WI38 (cell line): ENCODE results near the gene VTA1.
"Not testable (repeated sequence)": the region's sequence is repeated elsewhere in the genome, so short reads cannot be mapped to it uniquely, and the experiment has no call there.

Experiments
- H3K4me3 ChIP-seq: 2 replicates; pipeline ENCODE4 v1.5.1; 2011; ENCODE audit warnings: low read depth, mild to moderate bottlenecking, control low read depth, low read length
- CTCF ChIP-seq: IDR thresholded peaks from 2 replicates; pipeline ENCODE4 v1.5.1; 2012; ENCODE audit warnings: low read depth, mild to moderate bottlenecking, control low read depth, low read length

Gene VTA1

GRCh38 chr6:142130814-142131213 is 16.2 kb upstream of the VTA1 start:
- no peak overlapping the region for H3K4me3 ChIP-seq
- TF ChIP-seq CTCF: no peak

GRCh38 chr6:142132625-142133024 is 14.4 kb upstream of the VTA1 start, which contains the start of gene GJE1:
TSS of gene GJE1 (plus strand) at chr6:142132925. CDS start at chr6:142133159, 234 bp downstream.
- TF ChIP-seq CTCF: no peak
- H3K4me3 ChIP-seq: no peak within 1 kb of the TSS

GRCh38 chr6:142138876-142139275 is 8.2 kb upstream of the VTA1 start:
- no peak overlapping the region for H3K4me3 ChIP-seq

GRCh38 chr6:142141531-142141930 is 5.5 kb upstream of the VTA1 start:
- not testable (repeated sequence) for H3K4me3 ChIP-seq

More at GRCh38 chr6:142138876-142139275, 8.2 kb upstream of the VTA1 start:
- no peak for TF ChIP-seq CTCF

- no peak overlapping the region for H3K4me3 ChIP-seq
Observed at GRCh38 chr6:142152746-142153145, 5.7 kb downstream of the VTA1 start.

GRCh38 chr6:142153196-142153595 is 6.1 kb downstream of the VTA1 start:
- no peak for TF ChIP-seq CTCF
- H3K4me3 ChIP-seq: no peak overlapping the region

More at GRCh38 chr6:142152746-142153145, 5.7 kb downstream of the VTA1 start:
- no peak for TF ChIP-seq CTCF

GRCh38 chr6:142154336-142154735 is 7.3 kb downstream of the VTA1 start:
- TF ChIP-seq CTCF: no peak
- H3K4me3 ChIP-seq: no peak overlapping the region

GRCh38 chr6:142155091-142155490 is 8.0 kb downstream of the VTA1 start:
- TF ChIP-seq CTCF: no peak
- H3K4me3 ChIP-seq: no peak overlapping the region
